ENCODE results near the gene CFHR5.
"Not testable (repeated sequence)": the region's sequence is repeated elsewhere in the genome, so short reads cannot be mapped to it uniquely, and the experiment has no call there.

CFHR5 gene

DNA sequence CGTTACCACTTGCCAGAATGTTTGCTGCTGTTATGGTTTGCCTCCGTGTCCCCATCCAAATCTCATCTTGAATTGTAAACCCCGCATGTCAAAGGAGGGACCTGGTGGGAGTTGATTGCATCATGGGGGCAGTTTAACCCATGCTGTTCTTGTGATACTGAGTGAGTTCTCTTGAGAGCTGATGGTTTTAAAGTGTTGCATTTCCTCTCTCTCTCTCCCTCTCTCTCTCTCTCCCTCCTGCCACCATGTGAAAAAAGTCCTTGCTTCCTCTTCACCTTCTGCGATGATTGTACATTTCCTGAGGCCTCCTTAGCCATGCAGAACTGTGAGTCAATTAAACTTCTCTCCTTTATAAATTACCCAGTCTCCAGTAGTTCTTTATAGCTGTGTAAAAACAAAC, 44.4 kb downstream of the CFHR5 start:
- FAIRE-seq, result no peak

DNA sequence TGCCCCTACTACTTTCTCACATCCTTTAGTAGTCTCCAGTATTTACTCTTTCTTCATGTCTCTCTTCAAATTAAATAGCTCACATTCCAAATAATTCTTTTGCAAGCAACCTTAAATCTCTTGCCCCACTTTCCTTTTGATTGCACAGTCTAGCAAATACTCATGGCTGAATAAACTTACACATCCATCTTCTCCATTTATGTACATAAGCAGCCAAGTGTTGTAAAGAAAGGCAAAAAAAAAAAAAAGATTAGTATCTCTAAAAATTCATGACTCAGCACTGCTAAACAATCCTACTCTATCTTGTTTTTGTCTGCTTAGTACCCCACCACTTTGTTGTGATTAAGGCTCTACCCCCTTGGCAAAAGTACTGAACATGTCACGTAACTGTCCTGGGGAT, 47.1 kb downstream of the CFHR5 start:
- FAIRE-seq, result no peak

DNA sequence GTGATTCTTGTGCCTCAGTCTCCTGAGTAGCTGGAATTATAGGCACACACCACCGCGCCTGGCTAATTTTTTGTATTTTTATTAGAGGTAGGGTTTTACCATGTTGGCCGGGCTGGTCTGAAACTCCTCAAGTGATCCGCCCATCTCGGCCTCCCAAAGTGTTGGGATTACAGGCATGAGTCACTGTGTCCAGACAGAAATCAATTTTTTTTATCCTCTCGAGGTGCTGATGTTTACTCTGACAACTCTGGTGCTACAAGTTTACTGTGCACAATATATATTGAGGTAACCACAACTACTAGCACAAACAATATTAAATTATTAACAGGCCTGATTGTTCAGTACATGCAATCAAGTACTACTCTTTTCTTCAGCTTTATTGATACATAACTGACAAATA, 50.0 kb downstream of the CFHR5 start:
- no peak for FAIRE-seq

DNA sequence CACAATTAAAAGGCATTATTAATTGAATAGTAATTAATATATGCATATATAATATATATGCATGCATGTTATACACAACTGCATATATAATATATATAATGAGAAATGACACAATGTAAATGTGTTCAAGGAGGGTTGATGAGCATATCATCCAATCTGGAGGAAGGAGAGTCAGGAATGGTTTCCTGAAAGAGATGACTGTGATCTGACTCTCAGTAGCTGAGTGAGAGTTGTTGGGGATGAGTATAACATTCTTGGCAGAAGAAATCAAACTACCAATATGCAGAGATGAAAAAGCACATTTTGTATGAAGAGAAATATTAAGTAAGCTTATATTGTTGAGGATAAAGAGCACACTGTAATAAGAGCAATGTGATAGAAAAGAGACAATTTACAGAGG, 52.4 kb downstream of the CFHR5 start:
- no peak for FAIRE-seq

DNA sequence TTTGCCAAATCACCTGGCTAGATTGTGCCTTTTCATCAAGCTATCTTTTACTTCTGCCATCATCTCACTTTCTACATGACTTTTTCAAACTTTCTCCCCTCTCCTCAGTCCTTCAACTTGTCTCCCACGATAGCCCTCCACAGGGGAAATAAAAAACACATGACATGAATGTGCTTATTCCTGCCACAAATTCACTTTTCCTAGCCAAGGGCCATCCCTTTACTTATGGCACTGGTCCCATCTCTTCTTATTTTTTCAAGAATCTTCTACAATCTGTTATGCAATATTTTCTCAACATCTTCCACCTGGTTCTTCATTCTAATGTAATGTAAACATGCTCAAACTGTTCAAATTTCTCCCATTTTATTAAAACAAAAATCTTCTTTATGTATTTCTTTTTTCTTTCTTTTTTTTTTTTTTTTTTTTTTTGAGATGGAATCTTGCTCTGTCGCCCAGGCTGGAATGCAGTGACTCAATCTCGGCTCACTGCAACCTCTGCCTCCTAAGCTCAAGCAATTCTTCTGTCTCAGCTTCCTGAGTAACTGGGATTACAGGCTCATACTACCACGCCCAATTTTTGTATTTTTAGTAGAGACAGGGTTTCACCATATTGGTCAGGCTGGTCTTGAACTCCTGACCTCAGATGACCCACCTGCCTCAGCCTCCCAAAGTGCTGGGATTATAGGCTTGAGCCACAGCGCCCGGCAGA, 57.4 kb downstream of the CFHR5 start:
- not testable (repeated sequence) for FAIRE-seq

DNA sequence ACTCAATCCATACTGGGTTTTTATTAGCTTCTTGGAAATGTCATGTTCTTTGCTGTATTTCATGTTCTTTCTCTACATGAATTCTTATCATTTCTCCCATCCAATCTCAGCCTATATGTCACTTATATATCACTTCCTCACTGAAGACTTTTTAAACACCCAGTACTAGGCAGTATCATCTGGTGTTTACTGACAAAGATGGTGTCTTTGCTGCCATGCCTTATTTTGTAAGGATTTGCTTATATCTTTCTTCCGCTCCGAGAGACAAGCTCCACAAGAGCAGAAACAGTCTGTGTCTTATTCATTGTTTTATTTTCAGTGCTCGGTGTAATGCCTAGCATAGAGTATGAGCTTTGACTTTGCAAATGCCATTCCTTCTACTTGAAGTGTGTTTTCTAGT, 59.5 kb downstream of the CFHR5 start:
- no peak for FAIRE-seq

DNA sequence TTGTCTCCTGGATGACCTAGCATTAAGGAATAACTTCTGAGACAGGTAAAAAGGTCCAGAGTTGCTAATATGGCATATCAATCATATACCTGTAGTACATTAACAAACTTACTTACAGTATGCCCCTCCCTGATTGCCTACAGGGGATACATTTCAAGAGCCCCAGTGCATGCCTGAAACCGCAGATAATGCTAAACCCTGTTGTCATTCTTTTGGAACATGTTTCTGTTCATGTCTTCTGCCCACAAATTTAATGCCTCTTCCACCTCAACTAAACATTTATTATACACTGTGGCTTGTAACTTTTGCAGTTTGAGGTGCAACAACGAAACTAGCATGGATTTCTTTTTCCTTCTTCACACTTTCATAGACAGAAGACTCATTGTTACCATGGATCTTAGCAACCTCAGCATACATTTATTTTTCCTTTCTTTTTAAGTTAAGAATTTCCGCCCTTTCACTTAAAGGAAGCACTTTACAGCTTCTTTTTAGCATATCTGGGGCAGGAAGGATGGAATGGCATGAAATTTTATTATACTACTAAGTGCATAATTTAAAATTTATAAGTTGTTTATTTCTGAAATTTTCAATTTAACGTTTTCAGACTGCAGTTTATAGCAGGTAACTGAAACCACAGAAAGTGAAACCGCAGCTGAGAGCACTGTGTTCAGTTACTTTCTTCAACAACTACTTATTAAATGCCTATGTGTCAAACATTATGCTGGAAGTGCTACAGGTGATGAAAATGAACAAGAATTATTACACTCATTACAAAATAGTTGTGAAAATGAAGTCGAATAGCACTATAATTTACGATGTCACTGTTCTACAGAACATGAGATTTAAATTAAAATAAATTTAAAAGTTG, 64.4 kb downstream of the CFHR5 start:
- FAIRE-seq, result no peak

DNA sequence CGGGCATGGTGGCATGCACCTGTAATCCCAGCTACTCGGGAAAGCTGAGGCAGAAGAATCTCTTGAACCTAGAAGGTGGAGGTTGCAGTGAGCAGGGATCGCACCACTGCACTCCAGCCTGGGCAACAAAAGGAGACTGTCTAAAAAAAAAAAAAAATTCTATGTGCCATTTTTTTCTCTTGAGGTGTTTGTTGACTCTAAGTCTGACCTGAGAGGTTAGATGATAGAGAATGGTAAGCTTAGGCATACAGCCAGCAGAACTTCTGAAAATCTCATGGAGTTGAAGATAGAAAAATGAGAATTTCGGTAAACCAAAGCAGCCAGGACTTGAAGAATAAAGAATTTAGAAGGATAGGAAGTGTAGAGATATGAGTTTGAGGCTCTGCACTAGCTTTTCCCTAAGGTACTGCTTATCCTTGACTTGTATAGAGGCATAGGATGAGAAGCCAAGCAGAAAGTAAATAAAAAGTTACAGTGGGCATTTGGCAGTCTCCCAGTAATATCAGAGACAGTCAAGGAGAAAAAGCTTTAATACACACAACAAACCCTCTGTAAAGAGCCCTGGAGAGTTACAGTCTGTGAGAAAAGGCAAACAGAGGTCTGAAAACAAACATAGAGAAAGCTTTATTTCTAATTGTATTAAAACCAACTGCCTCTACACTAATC, 65.5 kb downstream of the CFHR5 start:
- FAIRE-seq, result no peak

DNA sequence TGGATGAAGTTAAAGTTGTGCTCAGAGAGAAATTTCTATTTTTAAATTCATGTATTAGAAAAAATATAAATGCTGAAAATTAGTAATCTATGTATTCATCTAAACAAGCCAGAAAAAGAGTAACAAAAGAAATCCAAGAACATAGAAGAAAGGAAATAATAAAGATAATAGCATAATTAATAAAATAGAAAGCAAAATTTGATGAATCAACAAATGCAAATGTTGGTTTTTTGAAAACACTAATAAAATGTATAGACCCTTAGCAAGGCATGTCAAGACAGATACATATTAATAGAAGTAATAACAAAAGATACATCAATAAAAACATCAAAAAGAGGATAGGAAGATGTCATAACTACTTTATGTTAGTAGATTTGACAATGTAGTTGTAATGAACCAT, 71.7 kb downstream of the CFHR5 start:
- no peak for FAIRE-seq
